Activated CD4-positive, CD25-positive, alpha-beta regulatory T cell treated with anti-CD3 and anti-CD28 coated beads, Interleukin-2, amount 50 U/mL, for 72 hours (primary cell): Measurements from ENCODE around the gene RABGAP1L.
"Not testable (repeated sequence)": the region's sequence is repeated elsewhere in the genome, so short reads cannot be mapped to it uniquely, and the experiment has no call there.

Experiments
- DNase-seq: peaks from one replicate; pipeline ENCODE4 v3.0.0; 2021

RABGAP1L gene

DNA sequence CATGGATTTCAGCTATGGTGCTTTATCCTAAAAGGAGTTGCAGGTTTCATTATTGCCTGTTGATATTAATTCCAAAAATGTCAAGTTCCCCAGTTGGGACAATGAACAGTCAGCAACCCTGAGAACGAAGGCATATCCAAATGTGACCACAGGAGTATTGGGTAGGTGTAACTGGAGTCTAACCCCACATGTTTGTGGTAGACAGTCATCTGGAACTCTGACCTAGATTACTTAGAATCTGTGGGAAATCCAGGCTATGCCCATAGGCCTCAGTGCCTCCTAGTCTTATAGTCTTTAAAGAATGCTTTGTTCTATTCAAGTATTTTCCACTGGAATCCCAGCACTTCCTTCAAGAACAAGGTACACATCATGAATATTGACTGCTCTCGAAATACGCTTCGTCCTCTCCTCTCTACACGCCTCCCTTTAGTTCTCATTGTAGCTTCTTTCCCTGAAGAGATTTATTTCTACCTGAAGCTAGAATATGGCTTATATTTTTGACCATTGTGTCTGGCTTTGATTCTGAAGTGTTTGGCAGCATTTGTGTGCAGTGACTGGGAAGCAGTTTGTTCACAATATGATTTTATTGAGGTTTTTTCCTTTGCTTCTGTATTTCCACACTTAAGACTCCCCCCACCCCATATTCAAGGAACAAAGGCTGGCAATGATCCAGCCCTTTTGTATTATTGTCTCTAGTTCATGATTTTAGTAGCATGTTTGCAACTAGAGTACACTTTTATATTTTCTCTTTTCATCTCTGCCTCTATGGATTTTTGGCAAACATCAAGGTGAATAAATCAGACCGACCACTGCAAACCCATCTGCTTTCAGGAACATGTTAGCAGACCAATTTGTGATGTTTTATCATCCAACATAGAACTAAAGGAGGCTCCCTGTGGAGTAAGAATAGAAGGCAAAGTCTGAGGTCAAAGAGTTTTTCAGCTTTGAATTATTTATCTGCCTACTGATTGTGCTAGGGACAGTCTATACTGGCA is 467.0 kb downstream of the RABGAP1L start:
- no peak for DNase-seq

DNA sequence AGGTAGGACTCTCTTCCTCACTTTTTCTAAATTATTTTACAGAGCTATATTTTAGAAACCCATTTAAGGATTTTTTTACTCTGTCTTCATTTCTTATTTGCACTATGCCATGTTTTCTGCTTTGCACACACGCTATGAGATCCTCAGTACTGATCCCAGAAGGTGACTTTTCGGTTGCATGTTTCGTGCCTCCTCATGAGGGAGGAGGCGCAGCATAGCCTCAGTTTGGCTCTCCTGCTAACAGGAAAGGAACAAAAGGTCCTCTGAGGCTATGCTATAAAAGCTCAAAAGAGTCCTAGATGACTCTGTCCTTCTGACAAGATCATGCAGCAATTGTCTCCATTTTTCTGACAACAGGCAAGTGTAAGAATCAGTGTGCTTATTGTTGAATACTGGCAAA is 478.2 kb downstream of the RABGAP1L start:
- DNase-seq: no peak

DNA sequence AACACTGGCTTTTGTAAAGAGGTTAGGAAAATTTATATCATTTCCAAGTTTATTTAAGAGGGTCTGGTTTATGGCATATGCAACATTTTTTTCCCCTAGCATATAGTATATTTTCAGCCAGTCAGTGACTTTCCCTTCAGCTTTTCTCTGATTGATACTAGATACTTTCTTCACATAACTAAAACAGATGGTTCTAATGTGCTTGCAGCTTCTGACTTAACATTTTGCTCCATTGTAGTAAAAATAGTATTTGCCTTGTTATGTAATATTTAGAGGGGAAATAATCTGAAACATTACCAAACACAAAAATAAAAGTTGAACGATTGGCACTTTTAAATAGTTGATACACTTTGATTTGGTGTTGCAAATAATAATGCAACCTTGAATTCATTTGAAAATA is 480.1 kb downstream of the RABGAP1L start:
- DNase-seq: no peak

DNA sequence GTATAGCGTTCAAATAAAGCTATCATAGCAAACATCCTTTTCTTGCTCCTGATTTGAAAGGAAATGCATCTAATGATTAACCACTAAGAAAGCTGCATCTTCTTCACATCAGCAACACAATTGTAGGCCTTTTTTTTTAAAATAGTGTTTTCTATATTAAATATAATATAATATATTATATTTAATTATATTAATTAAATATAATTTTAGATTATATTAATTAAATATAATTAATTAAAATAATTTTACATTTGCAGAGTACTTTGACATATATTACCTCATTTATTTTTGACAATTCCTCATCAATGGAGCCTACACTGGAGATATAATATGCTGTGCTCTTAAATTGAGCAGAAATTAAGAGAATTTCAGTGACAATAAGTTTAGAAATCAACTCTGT is 481.5 kb downstream of the RABGAP1L start:
- DNase-seq: no peak

DNA sequence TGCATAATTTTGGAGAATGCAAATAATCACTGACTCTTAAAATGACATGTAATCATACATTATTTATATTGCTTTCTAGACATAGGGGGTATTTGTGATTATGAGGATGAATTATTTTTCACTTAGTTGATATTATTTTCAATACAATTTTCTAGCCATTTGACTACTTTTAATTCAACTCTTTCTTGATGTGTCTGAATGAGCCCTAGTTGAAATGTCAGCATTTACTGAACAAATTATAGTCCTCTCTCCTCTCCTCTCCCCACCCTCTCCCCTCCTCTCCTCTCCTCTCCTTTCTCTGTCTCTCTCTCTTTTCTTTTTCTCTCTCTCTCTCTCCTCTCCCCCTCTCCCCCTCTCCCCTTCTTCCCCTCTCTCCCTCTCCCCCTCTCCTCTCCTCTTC is 483.1 kb downstream of the RABGAP1L start:
- DNase-seq: no peak

DNA sequence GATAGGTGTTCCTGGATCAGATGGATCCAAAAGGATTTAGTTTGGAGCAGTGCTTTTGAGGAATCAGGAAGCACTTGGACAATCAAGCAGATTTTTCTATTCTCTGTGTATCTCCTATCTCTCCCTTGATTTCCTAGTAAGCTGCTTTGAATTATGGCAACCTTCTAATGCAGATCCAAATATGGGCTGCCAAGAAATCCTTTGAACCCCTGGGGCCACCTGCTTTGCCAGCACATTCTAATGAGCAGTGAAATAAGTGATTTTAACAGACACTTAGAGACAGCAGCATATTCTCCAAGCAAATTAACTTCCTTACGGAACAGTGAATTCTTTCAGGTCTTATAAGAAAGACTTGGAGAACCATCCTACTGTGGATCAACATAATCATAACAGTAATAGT is 483.9 kb downstream of the RABGAP1L start:
- DNase-seq: no peak

DNA sequence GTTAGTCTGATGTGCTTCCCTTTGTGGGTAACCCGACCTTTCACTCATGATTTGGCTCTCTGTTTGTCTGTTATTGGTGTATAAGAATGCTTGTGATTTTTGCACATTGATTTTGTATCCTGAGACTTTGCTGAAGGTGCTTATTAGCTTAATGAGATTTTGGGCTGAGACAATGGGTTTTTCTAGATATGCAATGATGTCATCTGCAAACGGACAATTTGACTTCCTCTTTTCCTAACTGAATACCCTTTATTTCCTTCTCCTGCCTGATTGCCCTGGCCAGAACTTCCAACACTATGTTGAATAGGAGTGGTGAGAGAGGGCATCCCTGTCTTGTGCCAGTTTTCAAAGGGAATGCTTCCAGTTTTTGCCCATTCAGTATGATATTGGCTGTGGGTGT is 490.3 kb downstream of the RABGAP1L start:
- DNase-seq: not testable (repeated sequence)

DNA sequence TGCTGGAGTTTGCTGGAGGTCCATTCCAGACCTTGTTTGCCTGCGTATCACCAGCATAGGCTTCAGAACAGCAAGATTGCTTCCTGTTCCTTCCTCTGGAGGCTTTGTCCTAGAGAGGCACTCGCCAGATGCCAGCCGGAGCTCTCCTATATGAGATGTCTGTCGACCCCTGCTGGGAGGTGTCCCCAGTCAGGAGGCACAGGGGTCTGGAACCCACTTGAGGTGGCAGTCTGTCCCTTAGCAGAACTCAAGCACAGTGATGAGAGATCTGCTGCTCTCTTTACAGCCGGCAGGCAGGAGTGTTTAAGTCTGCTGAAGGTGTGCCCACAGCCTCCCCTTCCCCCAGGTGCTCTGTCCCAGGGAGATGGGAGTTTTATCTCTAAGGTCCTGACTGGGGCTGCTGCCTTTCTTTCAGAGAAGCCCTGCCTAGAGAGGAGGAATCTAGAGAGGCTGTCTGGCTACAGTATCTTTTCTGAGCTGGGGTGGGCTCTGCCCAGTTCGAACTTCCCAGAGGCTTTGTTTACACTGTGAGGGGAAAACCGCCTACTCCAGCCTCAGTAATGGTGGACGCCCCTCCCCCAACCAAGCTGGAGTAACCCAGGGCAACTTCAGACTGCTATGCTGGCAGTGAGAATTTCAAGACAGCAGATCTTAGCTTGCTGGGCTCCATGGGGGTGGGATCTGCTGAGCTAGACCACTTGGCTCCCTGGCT is 493.4 kb downstream of the RABGAP1L start:
- no peak for DNase-seq

DNA sequence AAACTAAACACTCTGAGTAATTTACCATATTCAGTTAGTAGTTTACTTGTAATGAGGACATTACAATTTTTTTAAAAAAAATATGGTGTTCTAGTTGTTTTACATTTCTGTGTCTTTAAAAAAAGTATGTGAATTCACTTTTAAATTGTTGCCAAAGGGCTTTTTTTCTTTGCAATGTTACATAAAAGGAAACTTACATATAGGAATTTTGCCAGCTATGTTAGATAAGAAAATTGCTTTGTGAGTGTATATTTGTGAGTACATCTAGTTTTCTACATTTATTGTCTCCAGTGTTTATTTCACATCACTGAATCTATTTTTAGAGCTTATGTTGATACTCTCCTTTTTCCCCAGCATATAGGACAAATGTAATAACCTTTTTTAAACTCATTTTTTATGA is 495.2 kb downstream of the RABGAP1L start:
- DNase-seq: no peak

DNA sequence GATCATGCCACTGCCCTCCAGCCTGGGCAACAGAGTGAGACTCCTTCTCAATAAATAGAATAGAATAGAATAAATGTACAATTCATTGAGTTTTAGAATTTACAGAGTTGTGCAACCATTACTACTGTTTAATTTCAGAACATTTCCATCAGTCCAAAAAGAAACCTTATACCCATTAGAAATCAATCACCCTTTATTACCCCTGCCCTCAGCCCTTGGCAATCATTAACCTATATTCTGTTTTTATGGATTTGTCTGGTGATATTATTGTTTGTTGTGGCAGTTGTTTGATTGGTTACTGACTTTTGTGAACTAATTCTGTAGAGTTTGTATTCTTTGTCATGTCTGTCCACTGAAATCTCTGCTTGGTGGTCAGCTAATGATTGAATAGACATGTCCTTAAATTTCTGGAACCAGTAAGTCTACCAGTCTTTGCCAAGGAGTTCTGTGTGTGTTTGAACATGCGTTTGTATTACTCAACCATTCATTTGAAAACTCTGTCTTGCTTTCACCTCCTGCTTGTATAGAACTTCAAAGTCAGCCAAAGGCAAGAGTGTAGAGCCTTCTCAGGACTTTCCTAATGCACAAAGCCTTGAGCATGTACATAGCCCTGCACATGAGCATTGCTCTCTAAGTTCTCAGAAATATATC is 497.2 kb downstream of the RABGAP1L start:
- no peak for DNase-seq

DNA sequence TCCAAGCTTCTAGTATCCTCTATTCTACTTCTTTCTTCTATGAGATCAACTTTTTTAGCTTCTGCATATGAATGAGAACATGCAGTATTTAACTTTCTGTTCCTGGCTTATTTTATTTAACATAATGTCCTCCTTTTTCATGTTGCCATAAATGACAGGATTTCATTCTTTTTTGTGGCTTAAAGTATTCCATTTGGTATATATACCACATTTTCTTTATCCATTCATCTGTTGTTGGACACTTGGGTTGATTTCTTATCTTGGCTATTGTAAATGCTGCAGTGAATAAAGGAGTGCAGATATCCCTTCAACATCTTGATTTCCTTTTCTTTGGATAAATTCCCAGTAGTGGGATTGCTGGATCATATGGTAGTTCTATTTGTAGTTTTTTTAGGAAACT is 498.1 kb downstream of the RABGAP1L start:
- no peak for DNase-seq

DNA sequence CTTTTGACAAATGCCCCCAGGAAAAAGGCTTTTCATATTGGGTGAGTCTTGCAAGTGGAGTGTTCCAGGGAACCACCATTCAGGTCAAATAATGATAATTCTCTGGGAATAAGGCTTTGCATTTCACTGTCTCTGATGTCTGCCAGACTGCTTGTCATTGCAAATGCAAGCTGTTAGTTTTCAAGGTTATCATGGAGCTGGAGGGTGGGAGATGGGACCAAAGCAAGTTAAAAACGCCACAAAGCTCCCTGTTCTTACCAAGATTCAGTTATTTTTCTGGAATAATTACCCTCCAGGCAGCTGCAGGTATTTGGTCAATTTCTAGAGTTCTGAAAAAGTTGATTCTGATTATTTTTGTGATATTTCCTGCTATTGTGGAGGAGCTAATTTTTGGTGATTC is 498.6 kb downstream of the RABGAP1L start:
- no peak for DNase-seq

DNA sequence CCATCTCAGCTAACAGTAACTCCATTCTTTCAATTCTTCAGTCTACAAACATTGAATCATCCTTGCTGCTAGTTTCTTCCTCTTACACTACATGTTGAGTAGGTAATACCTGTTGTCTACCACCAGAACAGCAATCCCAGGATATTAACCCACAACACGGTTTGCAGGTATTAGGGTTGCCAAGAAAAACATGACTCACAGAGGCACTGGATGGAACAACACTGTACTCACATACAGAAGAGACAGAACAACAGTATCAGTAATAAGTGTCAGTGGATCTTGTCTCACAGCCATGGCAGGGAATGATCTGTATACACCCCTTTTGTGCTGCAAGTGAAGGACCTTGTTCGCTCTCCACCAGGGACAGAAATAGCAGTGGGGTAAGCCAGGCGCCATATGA is 500.5 kb downstream of the RABGAP1L start:
- no peak for DNase-seq

DNA sequence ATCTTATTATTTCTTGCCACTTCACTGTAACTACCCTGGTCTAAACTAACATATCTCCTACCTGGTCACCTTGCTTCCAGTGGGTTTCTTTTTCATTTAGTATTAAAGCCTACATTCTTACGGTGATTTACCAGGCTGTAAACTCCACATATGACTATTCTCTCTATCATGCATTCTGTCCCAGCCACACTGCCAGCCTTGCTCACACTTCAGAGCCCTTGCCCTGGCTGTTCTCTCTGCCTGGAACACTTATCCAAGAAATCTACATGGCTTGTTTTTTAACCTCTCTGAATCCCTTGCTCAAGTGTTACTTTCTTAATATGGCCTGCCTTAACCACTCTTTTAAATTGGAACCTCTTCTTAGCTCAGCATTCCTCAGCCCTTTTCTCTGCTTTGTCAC is 501.2 kb downstream of the RABGAP1L start:
- DNase-seq: no peak

DNA sequence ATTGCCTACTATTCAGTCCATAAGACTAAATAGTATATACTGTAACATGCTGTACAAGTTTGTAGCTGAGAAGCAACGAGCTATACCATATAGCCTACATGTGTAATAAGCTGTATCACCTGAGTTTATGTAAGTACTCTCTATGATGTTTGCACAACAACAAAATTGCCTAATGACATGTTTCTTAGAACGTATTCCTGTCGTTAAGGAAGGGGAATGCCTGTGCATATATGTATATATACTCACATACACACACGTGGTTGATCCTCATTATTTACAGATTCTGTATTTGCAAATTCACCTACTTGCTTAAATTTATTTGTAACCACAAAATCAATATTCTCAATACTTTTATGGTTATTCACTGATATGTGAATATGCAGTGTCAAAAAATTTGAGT is 504.0 kb downstream of the RABGAP1L start:
- DNase-seq: no peak

DNA sequence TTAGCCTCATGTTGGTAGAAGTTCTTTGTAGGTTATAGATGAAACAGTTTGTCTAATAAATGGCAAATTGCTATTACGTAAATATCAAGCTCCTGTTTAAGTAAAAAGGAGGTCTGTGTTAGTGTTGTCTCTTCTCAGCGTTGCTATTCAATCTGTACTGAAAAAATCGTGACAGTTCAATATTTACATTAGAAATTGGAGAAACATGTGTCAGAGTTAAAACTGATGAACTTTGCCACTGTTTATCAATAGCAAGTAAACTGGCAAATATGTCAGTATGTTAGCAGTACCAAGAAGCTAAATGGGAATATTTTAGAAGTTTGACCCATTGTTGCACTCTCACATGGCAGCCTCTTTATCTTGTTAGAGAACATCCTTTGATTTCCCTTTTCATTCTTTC is 506.9 kb downstream of the RABGAP1L start:
- DNase-seq: no peak

DNA sequence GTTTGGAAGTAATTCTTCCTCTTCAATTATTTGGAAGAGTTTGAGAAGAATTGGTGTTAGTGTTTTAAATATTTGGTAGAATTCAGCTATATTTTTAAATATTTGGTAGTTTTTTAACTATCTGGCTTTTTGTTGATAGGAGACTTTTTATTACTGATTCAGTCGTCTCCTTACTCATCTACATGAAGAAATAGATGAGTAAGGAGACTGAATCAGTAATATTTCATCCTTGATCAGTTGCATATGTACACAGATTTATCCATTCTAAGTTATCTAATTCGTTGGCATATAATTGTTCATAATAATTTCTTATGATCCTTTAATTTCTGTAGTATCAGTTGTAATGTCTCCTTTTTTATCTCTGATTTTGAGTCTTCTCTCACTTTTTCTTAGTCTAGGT is 512.5 kb downstream of the RABGAP1L start:
- DNase-seq: no peak

DNA sequence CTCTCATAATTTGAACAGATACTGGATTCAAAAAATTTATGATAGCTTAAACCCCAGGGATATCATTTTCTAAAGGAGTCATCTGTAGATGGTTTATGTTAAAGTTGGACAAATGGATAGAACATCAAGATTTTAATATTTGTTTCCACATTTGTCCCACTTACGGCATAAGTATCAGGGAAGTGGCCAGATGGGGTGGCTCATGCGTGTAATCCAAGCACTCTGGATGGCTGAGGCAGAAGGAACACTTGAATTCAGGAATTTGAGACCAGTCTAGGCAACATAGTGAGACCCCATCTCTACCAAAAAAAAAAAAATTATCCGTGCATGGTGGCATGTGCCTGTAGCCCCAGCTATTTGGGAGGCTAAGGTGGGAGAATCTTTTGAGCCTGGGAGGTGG is 517.5 kb downstream of the RABGAP1L start:
- no peak for DNase-seq

DNA sequence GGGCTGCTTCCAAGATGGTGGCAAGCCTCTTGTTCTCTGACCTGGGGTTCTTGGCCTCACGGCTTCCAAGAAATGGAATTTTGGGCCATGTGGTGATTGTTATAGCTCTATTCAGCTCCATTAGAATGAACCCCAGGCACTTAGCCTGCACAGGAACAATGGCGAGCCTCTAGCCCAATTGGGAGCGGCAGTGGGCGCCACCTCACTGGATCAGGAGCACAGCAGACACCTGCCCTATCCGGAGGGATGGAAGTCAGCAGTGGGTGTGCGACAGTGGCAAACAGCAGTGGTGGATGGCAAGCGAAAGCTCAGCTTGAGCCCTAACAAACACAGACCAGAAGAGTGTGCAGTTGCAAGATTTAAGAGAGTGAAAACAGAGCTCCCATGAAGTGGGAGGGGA is 519.3 kb downstream of the RABGAP1L start:
- DNase-seq: no peak

DNA sequence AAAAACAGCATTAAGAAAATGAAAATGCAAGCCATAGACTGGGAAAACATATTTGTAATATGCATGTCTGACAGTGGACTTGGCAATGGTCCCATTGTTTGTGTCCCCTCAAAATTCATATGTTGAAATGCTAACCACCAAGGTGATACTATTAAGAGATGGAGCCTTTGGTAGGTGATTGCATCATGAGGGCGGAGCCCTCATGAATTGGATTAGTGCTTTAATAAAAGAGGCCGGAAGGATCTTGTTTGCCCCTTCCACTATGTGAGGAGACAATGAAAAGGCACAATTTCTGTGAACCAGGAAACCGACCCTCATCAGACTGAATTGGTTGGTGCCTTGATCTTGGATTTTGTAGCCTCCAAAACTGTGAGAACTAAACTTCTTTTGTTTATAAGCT is 520.8 kb downstream of the RABGAP1L start:
- no peak for DNase-seq

DNA sequence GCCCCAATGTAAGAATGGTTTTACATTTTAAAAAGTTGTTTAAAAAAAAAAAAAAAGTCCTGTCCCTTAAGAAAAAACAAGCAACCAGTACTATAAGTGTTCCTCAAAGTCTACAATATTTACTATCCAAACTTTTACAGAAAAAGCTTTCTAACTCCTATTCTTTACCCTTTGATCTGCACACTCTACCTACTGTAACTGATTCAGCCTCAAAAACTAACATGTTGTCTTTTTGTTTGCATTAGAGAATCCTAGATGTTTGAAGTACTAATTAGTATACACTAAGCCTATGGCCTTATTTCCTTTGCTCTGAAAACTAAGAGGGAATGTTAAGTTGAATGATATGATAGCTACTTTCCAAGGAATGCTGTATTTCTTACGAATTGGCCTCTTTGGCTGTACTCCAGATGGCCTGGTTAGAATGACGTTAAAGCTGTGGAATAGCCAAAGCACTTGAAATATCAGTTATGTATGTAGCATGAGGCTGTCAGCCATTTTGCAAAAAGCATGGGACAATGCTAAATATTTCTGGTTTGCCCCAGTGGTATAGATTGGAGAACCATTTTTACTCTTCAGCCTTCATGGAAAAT is 523.2 kb downstream of the RABGAP1L start:
- DNase-seq: no peak

DNA sequence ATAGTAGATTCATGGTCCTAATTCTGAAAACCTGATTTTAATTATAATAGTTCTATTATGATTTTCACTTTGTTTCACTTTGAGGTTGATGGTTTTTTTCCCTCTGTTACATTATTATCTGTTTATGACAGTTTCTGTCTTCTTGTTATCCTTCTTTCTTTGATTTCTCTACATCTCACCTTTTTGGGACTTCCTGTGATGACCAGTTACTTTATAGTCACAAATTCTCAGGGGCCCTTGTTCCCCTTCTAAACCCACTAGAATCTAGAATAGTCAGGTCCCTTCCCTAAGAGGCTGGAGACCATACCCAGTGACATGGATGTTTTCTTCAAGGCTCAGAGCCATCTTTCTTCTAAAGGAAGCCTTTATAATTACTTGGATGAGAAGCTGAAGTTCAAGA is 526.9 kb downstream of the RABGAP1L start:
- DNase-seq: no peak

DNA sequence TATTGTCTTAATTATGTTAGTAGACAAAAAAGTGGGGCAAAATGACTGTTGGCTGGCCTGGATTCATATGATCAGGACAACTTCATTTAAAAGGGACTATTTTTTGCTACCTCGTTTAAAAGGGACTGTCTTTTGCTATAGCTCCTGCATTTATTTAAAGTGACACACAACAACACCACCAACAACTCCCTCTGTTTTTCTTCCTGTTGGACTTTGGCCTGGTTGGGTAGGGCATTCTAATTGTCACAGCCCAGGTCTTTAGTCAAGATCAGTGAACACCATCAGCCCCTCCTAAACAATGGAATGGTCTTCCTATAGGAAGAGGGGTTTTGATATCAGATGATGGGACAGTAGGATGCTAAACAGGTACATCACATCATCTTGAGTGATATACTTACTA is 530.2 kb downstream of the RABGAP1L start:
- DNase-seq: no peak
